Gastroesophageal sphincter (tissue), 4 donors: ENCODE results near the gene PTPRG. TPM values are rescaled to one million over a fixed set of nuclear protein-coding genes. Genes with fewer than 3 reads are reported as not detected.

Experiments used
- ATAC-seq: fragments of 150-250 bp; one replicate; pipeline ENCODE4 v1.9.1; 2016; ENCODE audit warnings: mild to moderate bottlenecking, moderate library complexity
- H3K27ac ChIP-seq, 4 donors: fragments of 200-600 bp; sonication (generic) in 3 of 4; 1 replicate in 3 of 4; 2 replicates in 1 of 4; pipeline ENCODE4 v1.5.1; 2016 to 2019
- H3K27me3 ChIP-seq: fragments of 200-600 bp; sonication (generic); one replicate; pipeline ENCODE4 v1.5.1; 2019
- H3K36me3 ChIP-seq, 2 donors: fragments of 200-600 bp; sonication (generic); one replicate each; pipeline ENCODE4 v1.5.1; 2019; ENCODE audit warnings: control low read depth in 1 of 2
- H3K4me1 ChIP-seq, 3 donors: fragments of 200-600 bp; sonication (generic); 1 replicate in 2 of 3; 2 replicates in 1 of 3; pipeline ENCODE4 v1.5.1; 2016 to 2019; ENCODE audit warnings: control low read depth in 2 of 3
- H3K4me3 ChIP-seq, 2 donors: fragments of 200-600 bp; sonication (generic); one replicate each; pipeline ENCODE4 v1.5.1; 2019; ENCODE audit warnings: mild to moderate bottlenecking in 1 of 2, moderate library complexity in 1 of 2
- H3K9me3 ChIP-seq, 3 donors: fragments of 200-600 bp; sonication (generic); one replicate each; pipeline ENCODE4 v1.5.1; 2017 to 2019; ENCODE audit warnings: control low read depth in 2 of 3
- CTCF ChIP-seq, 4 experiments: fragments of 200-600 bp in 2 of 4; fragments of 450-650 bp in 2 of 4; sonication (generic) in 1 of 4; IDR thresholded peaks; one replicate each; pipeline ENCODE4 v1.5.1; 2017 to 2019; ENCODE audit warnings: antibody characterized with exemption in 4 of 4, mild to moderate bottlenecking in 2 of 4, moderate library complexity in 2 of 4
- EP300 ChIP-seq: sonication (generic); formaldehyde crosslinking; IDR thresholded peaks from one replicate; pipeline ENCODE4 v1.6.1; 2017; ENCODE audit warnings: antibody characterized with exemption, mild to moderate bottlenecking
- POLR2A ChIP-seq, 2 donors: fragments of 450-650 bp; IDR thresholded peaks; one replicate each; pipeline ENCODE4 v1.6.1; 2017; ENCODE audit warnings: antibody characterized with exemption in 2 of 2, mild to moderate bottlenecking in 2 of 2, moderate library complexity in 1 of 2
- POLR2AphosphoS5 ChIP-seq: sonication (generic); formaldehyde crosslinking; IDR thresholded peaks from one replicate; pipeline ENCODE4 v1.6.1; 2017; ENCODE audit warnings: antibody characterized with exemption
- WGBS, 2 donors: methylation state at CpG; one replicate each; pipeline ENCODE4 v1.1.5; 2018; ENCODE audit warnings: low coverage in 1 of 2; 5-methylcytosine and 5-hydroxymethylcytosine counted together
- total RNA-seq, 4 donors: library from RNA; depleted of rRNA; stranded (reverse); fragments of >200 nt; gene quantifications; one replicate each; pipeline ENCODE4 v1.1.0, GENCODE V29; 2016

Gene PTPRG
- total RNA-seq, 4 donors from 2014 or later = 48.7 to 81.9 (median 52.8) TPM

DNA sequence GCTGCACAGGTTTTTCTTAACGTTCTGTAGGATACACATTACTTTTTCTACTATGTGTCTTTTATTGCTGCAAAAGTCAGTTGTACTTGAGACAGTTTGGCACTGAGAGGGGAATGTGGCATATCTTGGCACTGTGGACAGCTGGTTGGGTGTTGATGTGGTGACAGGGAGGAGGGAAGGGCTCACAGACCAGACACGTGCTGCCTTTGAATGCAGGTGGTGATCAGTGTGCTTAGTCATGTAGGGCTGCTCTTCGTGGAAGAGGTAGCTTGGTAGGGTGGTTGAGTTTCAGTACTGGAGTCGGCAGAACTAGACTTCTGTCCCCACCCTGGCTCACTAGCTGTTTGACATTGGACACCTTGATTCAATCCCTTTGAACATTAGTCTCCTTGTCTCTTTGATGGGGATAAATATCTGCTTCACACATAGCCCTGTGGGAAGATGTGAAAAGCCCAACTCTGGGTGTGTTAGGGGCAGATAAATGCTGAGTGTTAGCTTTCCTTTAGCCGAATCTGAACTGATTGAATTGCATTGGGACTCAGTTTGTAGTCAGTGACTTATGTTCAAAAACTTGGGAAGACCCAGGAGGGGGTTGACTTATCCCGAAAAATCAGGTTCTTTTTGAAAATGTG lies 108.4 kb downstream of the PTPRG start:
- no peaks in the 10 kb centered on the region for H3K9me3 ChIP-seq
- no peak for TF ChIP-seq POLR2AphosphoS5
- no peak for TF ChIP-seq EP300
- TF ChIP-seq POLR2A (IDR thresholded peaks at IDR 0.05) = no peak
- TF ChIP-seq CTCF (IDR thresholded peaks at IDR 0.05) = no peak
- H3K27me3 ChIP-seq = no peaks in the 10 kb centered on the region
- H3K36me3 ChIP-seq = no peaks in the 10 kb centered on the region
- WGBS, 2 donors = 51 to 81% methylated on average over 3 to 6 of the region's 6 CpGs
- no peak overlapping the region for H3K4me3 ChIP-seq
- no peak for ATAC-seq
- peaks cover 0 to 15% (median 0%) of the 10 kb centered on the region in 3 donors for H3K4me1 ChIP-seq
- H3K27ac ChIP-seq = no peak overlapping the region

DNA sequence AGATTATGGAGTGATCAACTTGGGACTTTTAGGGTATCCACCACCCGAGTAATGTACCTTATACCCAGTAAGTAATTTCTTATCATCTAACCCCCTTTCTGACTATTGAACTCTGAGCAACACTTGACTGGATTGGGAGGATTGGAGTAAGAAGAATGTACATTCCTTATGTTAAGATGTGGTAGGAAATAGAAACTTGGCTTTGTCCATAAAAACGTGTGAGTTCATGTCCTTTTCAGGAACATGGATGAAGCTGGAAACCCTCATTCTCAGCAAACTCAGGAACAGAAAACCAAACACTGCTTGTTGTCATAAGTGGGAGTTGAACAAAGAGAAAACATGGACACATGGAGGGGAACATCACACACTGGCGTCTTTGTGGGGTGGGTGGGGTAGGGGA lies 112.3 kb downstream of the PTPRG start:
- Histone ChIP-seq H3K9me3 (no peaks in the 10 kb centered on the region), H3K36me3 (no peaks in the 10 kb centered on the region), H3K27me3 (no peaks in the 10 kb centered on the region), H3K4me3 (no peak overlapping the region), H3K4me1 (peaks cover 0 to 15% (median 0%) of the 10 kb centered on the region in 3 donors), H3K27ac (no peak overlapping the region)
- no peak for TF ChIP-seq POLR2AphosphoS5
- TF ChIP-seq POLR2A (IDR thresholded peaks at IDR 0.05) = no peak
- TF ChIP-seq CTCF (IDR thresholded peaks at IDR 0.05) = no peak
- TF ChIP-seq EP300 = no peak
- ATAC-seq = no peak
- WGBS, 2 donors = 63 to 77% methylated on average over 2 of the region's 3 CpGs

DNA sequence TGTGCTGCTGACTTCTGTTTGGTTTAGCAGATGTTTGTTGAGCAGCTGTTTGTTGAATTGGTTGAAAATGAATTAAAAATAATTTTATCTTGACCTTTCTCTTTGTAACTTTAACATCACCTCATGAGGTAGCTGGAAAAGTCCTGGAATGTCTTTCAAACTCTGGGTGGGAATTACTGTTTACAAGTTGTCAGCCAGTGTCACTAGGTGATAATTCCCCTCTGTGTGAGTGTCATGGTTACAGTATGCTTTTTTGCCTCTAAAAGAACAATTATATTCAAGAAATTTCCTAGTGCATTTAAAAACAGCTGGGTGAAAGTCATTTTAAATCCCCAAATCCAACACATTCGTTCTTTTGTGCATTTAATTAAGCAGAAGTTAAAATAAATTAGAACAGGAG lies 113.2 kb downstream of the PTPRG start:
- Histone ChIP-seq H3K27ac (no peak overlapping the region), H3K36me3 (no peaks in the 10 kb centered on the region), H3K4me3 (no peak overlapping the region), H3K4me1 (peaks cover 0 to 5% (median 0%) of the 10 kb centered on the region in 3 donors), H3K27me3 (no peaks in the 10 kb centered on the region), H3K9me3 (no peaks in the 10 kb centered on the region)
- 33 to 65% methylated on average over 1 of the region's 1 CpG for WGBS, 2 donors
- TF ChIP-seq POLR2AphosphoS5 (no peak), EP300 (no peak), CTCF (IDR thresholded peaks at IDR 0.05) (no peak)
- ATAC-seq = no peak

DNA sequence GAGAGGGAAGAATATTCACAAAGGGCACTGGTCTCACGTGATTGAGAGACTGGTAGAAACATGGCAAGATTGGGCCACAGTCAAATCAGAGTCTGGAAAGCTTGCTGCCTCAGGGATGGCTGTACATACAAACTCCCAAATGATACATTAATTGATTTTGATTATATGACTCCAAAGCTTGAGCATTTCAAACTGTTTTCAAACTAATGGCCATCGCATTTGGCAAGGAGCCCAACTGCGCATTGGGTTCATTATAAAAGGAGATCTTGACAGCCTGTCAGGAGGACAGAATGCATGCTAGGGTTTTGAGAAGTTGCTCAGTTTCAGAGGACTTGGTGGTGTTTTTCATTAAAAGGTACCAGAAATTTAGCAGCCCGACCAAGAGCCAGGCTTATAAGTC lies 117.7 kb downstream of the PTPRG start:
- no peak for TF ChIP-seq POLR2A (IDR thresholded peaks at IDR 0.05)
- H3K27ac ChIP-seq = no peak overlapping the region

GRCh38 chr3:61680617-61681016 lies 119.2 kb downstream of the PTPRG start:
- WGBS, 2 donors = 75% methylated on average over 3 of the region's 3 CpGs; no CpG with 5 or more reads in 1 of the 2 donors
- ATAC-seq = no peak
- Histone ChIP-seq H3K9me3 (no peaks in the 10 kb centered on the region), H3K4me3 (no peak overlapping the region), H3K27me3 (no peaks in the 10 kb centered on the region), H3K4me1 (no peaks in the 10 kb centered on the region), H3K36me3 (no peaks in the 10 kb centered on the region), H3K27ac (no peak overlapping the region)
- TF ChIP-seq CTCF (IDR thresholded peaks at IDR 0.05) = no peak
- no peak for TF ChIP-seq POLR2A (IDR thresholded peaks at IDR 0.05)

More for the DNA sequence above, 117.7 kb downstream of the PTPRG start:
- no peaks in the 10 kb centered on the region for H3K4me1 ChIP-seq
- H3K9me3 ChIP-seq = no peaks in the 10 kb centered on the region
- 58% methylated on average over 3 of the region's 4 CpGs; no CpG with 5 or more reads in 1 of the 2 donors for WGBS, 2 donors
- no peak overlapping the region for H3K4me3 ChIP-seq
- no peaks in the 10 kb centered on the region for H3K27me3 ChIP-seq
- no peak for ATAC-seq
- no peaks in the 10 kb centered on the region for H3K36me3 ChIP-seq
